NCI-H146 (cell line): Measurements from ENCODE around the gene DLK1.
A peak's percentile ranks its signal among the peaks of the same experiment; 100 is the strongest.

Source experiments
- DNase-seq: peaks from one replicate; lab custom pipeline; 2025; lab: John Stamatoyannopoulos, UW

The DLK1 gene

DNA sequence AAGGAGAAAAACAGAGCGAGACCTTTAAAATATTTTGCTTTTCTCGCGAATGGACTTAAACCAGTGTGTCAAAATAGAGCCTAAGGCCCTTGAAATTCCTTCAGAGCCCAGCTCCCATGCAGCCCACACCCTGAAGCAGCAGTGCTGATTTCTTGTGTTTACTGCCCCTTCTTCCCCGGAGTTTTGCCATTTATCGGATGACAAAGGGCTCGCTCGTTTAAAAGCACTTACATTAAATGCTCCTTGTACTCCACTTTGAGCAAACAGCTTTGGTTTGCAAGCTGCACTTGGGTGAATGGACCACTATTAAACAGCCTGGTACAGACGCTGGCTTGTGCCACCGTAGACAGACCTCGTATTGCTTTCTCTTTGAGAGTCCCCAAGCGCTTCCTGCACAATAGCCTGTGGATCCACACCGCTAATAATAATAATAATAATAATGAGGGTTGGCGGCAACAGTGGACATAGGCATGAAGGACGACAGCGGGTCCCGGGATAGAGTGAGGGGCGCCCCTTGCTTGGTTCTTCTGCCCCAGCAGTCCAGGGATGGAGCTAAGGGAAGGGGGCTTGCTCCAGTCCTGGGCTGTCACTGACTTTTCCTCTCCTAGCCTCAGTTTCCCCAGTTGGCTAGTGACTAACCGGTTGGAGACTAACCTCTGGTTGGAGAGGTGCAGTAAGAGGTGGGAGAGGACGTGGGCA, 6.6 kb downstream of the DLK1 start:
- no peak for DNase-seq

- no peak for DNase-seq
These were observed 7.6 kb downstream of the DLK1 start for GRCh38 chr14:100734031-100734990.

GRCh38 chr14:100735271-100735670, 8.6 kb downstream of the DLK1 start:
- no peak for DNase-seq

GRCh38 chr14:100736269-100737180, 9.8 kb downstream of the DLK1 start:
- DNase-seq, result no peak

- no peak for DNase-seq
These were observed 10.8 kb downstream of the DLK1 start for GRCh38 chr14:100737526-100737925.

DNA sequence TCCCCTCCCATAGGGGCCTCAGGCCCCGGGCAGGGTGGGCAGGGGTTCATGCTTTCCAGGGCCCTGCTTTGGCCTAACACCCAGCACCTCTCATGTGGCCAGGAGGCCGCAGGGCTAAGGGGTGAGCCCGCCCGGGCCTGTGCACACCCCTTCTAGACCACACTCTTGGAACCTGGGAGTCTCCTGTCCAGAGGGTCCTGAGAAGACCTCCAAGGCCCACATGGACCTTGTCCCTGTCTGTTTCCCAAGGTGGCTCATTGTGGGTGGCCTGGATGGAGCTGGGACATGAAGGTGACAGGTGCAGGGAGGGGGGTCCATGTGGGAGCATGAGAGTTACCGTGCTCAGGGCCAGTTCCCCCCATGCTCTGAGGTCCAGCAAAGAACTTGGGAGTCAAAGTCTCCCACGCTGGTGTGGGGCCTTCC, 11.6 kb downstream of the DLK1 start:
- DNase-seq, result no peak

DNA sequence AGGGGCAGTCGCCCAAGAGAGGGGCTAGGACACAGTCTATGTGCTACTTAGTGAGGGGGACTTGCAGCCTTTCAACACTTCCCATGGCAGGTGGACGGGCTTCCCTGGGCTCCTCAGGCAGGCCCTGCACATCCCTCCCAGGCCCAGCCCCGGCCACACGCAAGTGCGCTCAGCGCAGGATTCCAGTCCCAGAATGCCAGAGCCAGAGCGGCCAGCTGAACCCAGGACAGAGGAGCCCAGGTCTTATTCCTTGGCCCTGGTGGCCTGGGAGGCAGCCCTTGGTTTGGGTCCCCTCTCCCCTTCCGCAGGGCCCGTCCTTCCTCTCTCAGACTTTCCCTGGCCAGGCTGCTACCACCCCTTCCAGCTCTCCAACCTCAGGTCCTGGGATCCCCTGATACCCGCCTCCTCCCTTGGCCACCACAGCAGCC, 12.0 kb downstream of the DLK1 start:
- no peak for DNase-seq

DNA sequence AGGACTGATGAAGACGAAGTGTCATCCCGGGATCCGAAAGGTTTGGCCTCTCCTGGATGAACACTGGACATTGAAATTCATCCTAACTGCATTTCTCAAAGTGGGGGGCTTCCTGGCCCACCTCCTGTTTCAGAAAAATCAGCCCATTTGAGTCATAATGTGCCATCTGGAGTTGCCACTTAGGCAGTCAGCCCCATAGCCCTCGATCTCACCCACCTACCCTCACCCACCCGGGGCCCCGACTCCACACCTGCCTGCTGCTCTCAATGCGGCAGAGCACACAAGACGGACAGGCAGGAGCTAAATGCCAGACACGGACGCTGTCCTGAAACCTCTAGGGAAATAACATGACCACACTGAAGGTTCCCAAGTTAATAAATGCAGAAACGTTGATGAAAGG, 12.6 kb downstream of the DLK1 start:
- DNase-seq, result no peak

GRCh38 chr14:100740196-100740825, 13.6 kb downstream of the DLK1 start:
- no peak for DNase-seq

DNA sequence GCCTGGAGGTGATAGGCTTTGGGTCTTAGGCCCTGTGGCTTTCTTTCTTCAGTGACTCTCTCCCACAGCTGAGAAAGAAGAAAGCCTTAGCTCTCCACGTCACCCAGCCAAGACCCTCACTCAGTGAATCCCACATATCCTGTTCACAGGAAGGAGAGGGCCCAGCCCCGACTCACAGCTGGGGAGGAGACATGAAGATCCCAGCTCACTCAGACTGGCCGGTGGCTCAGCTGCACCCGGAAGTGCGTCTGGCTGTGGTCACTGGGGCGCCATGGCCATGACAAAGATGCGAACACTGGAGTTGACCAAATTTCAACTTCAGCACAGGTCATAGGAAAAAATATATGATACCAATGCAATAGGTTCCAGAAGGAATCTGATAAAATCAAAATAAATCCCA, 14.2 kb downstream of the DLK1 start:
- no peak for DNase-seq

GRCh38 chr14:100741966-100742365, 15.3 kb downstream of the DLK1 start:
- DNase-seq, result no peak

DNA sequence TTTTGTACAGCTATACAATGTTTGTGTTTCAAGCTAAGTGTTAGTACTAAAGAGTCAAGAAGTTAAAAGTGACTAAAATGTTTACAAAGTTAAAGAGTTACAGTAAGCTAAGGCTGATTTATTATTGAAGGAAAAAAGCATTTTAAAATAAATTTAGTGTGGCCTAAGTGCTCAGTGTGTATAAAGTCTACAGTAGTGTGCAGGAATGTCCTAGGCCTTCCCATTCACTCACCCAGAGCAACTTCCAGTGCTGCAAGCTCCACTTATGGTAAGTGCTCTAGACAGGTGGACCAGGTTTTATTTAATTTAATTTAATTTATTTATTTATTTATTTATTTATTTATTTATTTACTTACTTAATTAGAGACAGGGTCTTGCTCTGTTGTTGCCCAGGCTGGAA, 19.6 kb downstream of the DLK1 start:
- DNase-seq, result no peak

DNA sequence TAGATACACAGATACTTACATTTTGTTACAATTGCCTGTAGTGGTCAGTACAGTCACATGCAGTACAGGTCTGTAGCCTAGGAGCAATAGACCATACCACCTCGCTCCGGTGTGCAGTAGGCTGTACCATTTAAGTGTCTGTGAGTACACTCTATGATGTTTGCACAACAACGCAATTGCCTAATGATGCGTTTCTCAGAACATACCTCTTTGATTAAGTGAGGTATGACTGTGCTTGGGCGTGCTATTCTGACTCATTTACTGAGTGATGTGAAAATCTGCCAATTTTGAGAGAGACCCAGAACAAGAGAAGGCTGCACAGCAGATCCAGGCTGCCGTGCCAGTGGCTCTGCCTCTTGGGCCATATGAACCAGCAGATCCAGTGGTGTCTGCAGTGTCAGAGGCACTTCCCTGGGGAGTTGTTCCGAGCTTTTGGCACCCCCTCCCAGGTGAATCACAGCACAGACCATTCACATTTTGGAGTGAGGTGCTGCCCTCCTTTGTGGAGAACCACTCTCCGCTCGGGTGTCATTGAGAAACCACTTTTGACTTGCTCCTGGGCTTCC, 20.4 kb downstream of the DLK1 start:
- DNase-seq, result peak; percentile 48

- no peak for DNase-seq
These were observed 21.0 kb downstream of the DLK1 start for GRCh38 chr14:100747736-100748135.

GRCh38 chr14:100748403-100748802, 21.7 kb downstream of the DLK1 start:
- no peak for DNase-seq

DNA sequence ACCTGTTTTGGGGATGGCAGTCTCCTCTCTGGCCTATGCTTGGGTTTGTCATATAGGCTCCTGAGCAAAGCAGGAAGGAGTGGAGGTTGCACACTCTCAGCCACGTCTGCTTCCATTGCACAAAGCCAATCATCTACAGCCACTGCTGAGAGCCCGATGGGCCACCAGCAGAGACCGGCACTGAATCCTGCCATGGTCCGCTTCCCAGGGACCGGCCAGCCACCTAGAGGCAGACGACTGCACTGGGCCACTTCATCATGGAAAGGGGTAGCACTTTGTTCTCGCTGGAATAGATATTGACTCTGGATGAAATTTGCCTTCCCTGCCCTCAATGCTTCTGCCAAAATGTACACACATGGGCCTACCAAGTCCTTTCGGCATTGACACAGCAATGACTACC, 22.3 kb downstream of the DLK1 start:
- DNase-seq, result no peak

GRCh38 chr14:100749967-100750597, 23.4 kb downstream of the DLK1 start:
- no peak for DNase-seq

DNA sequence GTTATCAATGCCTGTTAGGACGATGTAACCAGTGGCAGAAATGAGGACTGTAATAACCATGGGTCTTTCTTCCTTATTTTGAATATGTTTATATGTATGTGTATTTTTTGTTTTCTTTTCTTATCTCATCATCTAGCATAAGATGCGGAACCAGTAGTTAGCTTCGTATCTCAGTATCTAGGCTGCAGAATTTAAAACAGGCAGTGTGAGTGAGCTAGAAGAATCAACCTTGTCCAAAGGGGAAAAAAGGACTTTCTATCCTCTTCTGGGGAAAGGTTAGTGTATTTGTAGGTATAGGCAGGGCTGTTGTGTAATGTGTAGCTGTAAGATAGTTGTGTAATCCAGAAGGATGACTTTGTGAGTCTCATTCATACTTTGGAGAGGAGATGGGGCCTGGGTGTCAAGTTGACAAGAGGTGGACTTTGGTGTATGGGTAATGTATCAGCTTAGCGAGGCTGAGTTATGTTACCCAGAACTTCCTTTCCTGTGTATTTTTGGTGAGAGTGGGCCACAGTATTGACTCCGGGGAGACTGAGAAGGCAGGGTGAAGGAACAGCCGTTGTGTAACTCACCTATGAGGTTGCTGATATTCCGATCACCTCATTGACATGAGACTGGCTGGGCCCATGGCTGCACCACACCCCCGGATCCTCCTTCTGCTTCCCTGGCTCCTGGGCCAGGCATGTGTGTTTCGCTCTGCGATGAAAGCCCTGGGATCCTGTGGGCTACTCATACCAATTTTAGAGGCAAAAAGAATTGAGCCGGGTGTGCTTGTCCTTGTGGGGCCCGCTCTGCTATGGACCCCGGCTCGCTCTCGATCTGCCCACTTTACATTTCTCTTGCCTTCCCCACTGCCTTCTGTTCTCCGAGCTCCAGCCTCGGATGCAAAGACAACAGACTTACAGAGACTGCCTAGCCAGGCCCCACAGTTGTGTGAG, 24.3 kb downstream of the DLK1 start:
- DNase-seq, result no peak

DNA sequence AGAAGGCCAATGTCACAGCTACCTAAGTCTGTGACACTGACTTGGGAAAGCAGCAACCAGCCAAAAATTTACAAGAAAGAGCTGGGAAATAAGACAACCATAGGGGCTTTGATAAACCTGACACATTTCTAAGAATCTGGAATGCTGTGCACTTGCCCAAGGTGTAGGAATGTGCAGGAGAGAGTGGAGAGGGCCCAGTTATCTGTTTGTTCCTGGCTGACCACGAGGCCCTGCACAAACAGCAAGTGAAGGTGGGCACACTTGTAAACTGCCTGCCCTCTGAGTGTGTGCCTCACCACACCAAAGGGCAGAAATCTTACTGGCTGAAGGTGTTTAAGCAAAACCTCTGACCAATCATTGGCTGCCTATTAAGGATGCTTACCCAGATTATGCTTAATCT, 27.3 kb downstream of the DLK1 start:
- DNase-seq, result no peak

DNA sequence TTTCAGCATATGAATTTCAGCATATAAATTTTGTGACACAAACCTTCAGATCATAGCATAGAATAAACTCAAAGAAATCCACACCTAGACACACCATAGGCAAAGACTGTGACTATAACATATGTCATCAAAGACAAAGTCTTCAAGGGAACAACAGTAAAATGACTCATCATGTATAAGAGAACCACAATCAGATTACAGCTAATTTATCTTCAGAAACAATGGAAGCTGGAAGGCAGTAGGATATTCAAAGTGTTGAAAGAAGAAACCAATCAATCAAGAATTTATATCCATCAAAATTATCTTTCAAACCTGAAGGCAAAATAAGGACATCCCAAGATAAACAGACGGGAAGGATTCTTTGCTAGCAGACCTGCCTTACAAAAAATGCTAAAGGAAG, 29.0 kb downstream of the DLK1 start:
- DNase-seq, result no peak
